ENCODE data around the gene PARD3B.

PARD3B gene

GRCh38 chr2:205357732-205358131 is 812.5 kb downstream of the PARD3B start:
- H3K27me3 ChIP-seq (ENCODE audit: control insufficient read depth, insufficient read depth, low read length) = no peaks in the 10 kb centered on the region
- H3K4me3 ChIP-seq (ENCODE audit: low read length) = no peak overlapping the region
- H3K9me3 ChIP-seq (ENCODE audit: control insufficient read depth, low read length) = no peaks in the 10 kb centered on the region
- no peaks in the 10 kb centered on the region for H3K36me3 ChIP-seq (ENCODE audit: control insufficient read depth, insufficient read depth, low read length)
- no peaks in the 10 kb centered on the region for H3K4me1 ChIP-seq (ENCODE audit: control insufficient read depth, insufficient read depth, low read length)
- no peak overlapping the region for H3K9ac ChIP-seq (ENCODE audit: low read length)

DNA sequence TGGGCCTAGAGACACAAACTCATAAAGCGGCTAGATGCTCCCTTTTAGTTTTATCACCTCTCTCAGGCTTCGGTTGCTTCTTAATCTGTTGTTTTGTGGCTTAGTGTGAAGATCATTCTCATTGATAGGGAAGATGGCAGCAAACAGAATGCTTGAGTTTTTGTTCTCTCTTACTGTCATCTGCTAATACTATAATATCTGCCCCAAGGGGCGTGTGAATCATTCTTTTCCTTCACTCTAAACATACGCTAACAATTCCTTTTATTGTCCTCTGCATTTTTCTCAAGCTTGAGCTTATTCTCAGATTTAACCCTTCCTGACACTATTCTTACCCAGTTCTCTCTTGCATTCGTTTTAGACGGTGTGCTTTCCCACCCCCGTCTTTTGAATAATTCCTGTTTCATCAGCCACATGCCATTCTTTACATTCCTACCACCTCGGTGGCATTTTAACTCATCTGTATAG is 813.1 kb downstream of the PARD3B start:
- Histone ChIP-seq H3K9me3 (ENCODE audit: control insufficient read depth, low read length) (no peaks in the 10 kb centered on the region), H3K4me3 (ENCODE audit: low read length) (no peak overlapping the region), H3K36me3 (ENCODE audit: control insufficient read depth, insufficient read depth, low read length) (no peaks in the 10 kb centered on the region), H3K4me1 (ENCODE audit: control insufficient read depth, insufficient read depth, low read length) (no peaks in the 10 kb centered on the region), H3K9ac (ENCODE audit: low read length) (no peak overlapping the region), H3K27me3 (ENCODE audit: control insufficient read depth, insufficient read depth, low read length) (no peaks in the 10 kb centered on the region)

- no peaks in the 10 kb centered on the region for H3K27me3 ChIP-seq (ENCODE audit: control insufficient read depth, insufficient read depth, low read length)
Measured at GRCh38 chr2:205361272-205361671, 816.0 kb downstream of the PARD3B start.

DNA sequence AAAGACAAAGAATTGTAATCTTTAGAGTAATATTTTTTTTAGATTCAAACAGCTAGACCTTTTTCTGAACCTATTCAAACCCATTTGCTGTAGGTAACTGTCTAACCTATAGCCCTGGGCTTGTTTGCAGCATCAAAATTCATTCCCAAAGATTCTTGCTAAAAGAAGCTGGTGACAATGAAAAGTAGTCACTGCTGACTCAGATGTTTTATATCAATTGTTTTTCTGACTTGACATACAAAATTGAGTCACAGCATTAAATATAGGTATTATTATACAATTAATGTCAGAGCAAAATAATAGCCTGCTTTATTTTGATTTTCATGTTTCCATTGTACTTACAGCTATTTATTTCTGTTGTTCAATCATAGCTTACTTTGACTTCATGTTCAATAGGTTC is 816.7 kb downstream of the PARD3B start:
- H3K27me3 ChIP-seq (ENCODE audit: control insufficient read depth, insufficient read depth, low read length) = no peaks in the 10 kb centered on the region
- H3K9ac ChIP-seq (ENCODE audit: low read length) = no peak overlapping the region
- H3K4me3 ChIP-seq (ENCODE audit: low read length) = no peak overlapping the region
- H3K4me1 ChIP-seq (ENCODE audit: control insufficient read depth, insufficient read depth, low read length) = no peaks in the 10 kb centered on the region
- no peaks in the 10 kb centered on the region for H3K36me3 ChIP-seq (ENCODE audit: control insufficient read depth, insufficient read depth, low read length)
- H3K9me3 ChIP-seq (ENCODE audit: control insufficient read depth, low read length) = no peaks in the 10 kb centered on the region

More at GRCh38 chr2:205361272-205361671, 816.0 kb downstream of the PARD3B start:
- H3K9ac ChIP-seq (ENCODE audit: low read length) = no peak overlapping the region
- no peaks in the 10 kb centered on the region for H3K36me3 ChIP-seq (ENCODE audit: control insufficient read depth, insufficient read depth, low read length)
- no peak overlapping the region for H3K4me3 ChIP-seq (ENCODE audit: low read length)
- H3K9me3 ChIP-seq (ENCODE audit: control insufficient read depth, low read length) = no peaks in the 10 kb centered on the region
- no peaks in the 10 kb centered on the region for H3K4me1 ChIP-seq (ENCODE audit: control insufficient read depth, insufficient read depth, low read length)

DNA sequence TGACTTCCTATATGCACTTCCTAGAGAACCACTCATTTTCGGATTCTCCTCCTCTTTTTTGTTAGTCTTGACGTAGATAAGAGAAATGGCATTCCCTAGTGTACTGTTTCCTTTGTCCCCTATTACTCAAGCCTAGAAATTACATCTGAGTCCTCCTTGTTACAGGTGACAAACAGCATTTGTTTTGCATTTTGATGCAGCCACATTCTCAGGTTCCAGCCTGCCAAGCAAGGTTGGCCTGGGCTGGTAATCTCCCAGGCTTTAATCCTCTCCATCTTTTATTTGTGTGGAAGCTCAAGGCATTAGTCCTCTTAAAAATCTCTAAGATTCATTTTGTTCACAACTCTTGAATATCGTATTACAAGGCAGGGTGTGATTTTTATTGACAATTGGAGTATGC is 819.0 kb downstream of the PARD3B start:
- no peaks in the 10 kb centered on the region for H3K36me3 ChIP-seq (ENCODE audit: control insufficient read depth, insufficient read depth, low read length)
- H3K4me3 ChIP-seq (ENCODE audit: low read length) = no peak overlapping the region
- H3K27me3 ChIP-seq (ENCODE audit: control insufficient read depth, insufficient read depth, low read length) = no peaks in the 10 kb centered on the region
- no peaks in the 10 kb centered on the region for H3K4me1 ChIP-seq (ENCODE audit: control insufficient read depth, insufficient read depth, low read length)
- no peaks in the 10 kb centered on the region for H3K9me3 ChIP-seq (ENCODE audit: control insufficient read depth, low read length)
- H3K9ac ChIP-seq (ENCODE audit: low read length) = no peak overlapping the region

GRCh38 chr2:205366336-205367060 is 821.2 kb downstream of the PARD3B start:
- no peaks in the 10 kb centered on the region for H3K9me3 ChIP-seq (ENCODE audit: control insufficient read depth, low read length)
- no peaks in the 10 kb centered on the region for H3K27me3 ChIP-seq (ENCODE audit: control insufficient read depth, insufficient read depth, low read length)
- no peaks in the 10 kb centered on the region for H3K4me1 ChIP-seq (ENCODE audit: control insufficient read depth, insufficient read depth, low read length)
- H3K36me3 ChIP-seq (ENCODE audit: control insufficient read depth, insufficient read depth, low read length) = no peaks in the 10 kb centered on the region
- H3K9ac ChIP-seq (ENCODE audit: low read length) = no peak overlapping the region
- no peak overlapping the region for H3K4me3 ChIP-seq (ENCODE audit: low read length)

DNA sequence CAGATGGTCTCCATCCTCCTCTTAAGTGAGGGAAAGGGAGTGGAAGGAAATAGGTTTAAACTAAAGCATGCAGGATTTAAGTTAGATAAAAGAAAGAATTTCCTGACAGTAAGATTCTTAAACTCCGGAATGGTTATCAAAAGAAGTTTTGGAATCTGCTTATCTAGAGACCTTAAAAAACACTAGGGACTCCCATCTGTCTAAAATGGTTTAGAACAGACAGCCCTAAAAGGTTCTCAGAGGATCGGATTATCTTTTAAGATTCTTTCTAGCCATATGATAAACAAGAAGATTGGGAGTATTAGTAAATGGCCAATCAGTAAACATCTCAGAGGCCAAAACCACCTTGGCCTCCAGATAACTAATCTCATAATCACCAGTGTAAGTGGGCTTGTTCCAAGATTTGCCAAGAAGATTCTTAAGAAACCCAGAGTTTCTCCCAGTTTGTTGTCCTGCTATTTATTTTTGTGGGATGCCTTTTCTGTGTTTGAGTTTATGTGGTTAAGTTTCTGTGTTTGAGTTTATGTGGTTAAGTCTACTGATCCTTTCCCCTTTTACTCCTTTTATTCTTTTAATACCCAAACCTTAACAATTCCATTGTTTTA is 822.2 kb downstream of the PARD3B start:
- no peaks in the 10 kb centered on the region for H3K9me3 ChIP-seq (ENCODE audit: control insufficient read depth, low read length)
- no peak overlapping the region for H3K9ac ChIP-seq (ENCODE audit: low read length)
- H3K4me1 ChIP-seq (ENCODE audit: control insufficient read depth, insufficient read depth, low read length) = no peaks in the 10 kb centered on the region
- no peak overlapping the region for H3K4me3 ChIP-seq (ENCODE audit: low read length)
- no peaks in the 10 kb centered on the region for H3K36me3 ChIP-seq (ENCODE audit: control insufficient read depth, insufficient read depth, low read length)
- H3K27me3 ChIP-seq (ENCODE audit: control insufficient read depth, insufficient read depth, low read length) = no peaks in the 10 kb centered on the region

DNA sequence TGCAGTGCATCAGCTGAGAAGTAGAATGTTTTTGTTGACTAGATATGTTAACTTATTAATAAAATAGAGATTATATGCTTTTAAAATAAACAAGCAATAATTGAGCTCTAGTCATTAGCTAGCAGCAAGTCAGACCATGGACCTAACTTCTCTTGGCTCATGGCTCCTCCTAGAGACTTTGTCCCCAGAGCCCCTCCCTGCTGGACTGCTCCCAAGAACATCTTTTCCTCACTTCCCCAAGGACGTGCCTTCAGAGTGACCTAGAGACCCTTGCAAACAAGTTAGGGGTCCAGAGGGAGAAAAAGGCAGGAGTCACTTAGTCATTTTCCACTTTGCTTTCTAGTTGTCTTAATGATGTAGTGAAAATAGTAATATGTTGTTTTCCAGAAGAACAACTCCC is 824.5 kb downstream of the PARD3B start:
- Histone ChIP-seq H3K9ac (ENCODE audit: low read length) (no peak overlapping the region), H3K27me3 (ENCODE audit: control insufficient read depth, insufficient read depth, low read length) (no peaks in the 10 kb centered on the region), H3K4me1 (ENCODE audit: control insufficient read depth, insufficient read depth, low read length) (no peaks in the 10 kb centered on the region), H3K36me3 (ENCODE audit: control insufficient read depth, insufficient read depth, low read length) (no peaks in the 10 kb centered on the region), H3K9me3 (ENCODE audit: control insufficient read depth, low read length) (no peaks in the 10 kb centered on the region), H3K4me3 (ENCODE audit: low read length) (no peak overlapping the region)

GRCh38 chr2:205370726-205371125 is 825.5 kb downstream of the PARD3B start:
- H3K4me1 ChIP-seq (ENCODE audit: control insufficient read depth, insufficient read depth, low read length) = no peaks in the 10 kb centered on the region
- H3K4me3 ChIP-seq (ENCODE audit: low read length) = no peak overlapping the region
- H3K36me3 ChIP-seq (ENCODE audit: control insufficient read depth, insufficient read depth, low read length) = no peaks in the 10 kb centered on the region
- H3K9me3 ChIP-seq (ENCODE audit: control insufficient read depth, low read length) = no peaks in the 10 kb centered on the region
- H3K27me3 ChIP-seq (ENCODE audit: control insufficient read depth, insufficient read depth, low read length) = no peaks in the 10 kb centered on the region
- no peak overlapping the region for H3K9ac ChIP-seq (ENCODE audit: low read length)

DNA sequence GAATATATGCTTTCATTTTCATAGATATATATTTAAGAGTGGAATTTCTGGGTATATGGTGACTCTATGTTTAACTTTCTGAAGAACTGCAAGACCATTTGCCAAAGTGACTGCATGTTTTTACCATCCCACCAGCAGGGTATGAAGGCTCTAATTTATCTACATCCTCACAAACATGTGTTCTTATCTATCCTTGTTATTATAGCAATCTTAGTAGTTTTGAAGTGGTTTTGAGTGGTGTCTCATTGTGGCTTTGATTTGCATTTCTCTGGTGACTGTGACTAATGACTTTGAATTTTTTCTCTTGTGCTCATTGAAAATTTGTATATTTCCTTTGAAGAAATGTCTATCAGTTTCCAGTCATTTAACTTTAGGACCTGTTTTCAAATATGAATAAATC is 826.9 kb downstream of the PARD3B start:
- Histone ChIP-seq H3K9me3 (ENCODE audit: control insufficient read depth, low read length) (no peaks in the 10 kb centered on the region), H3K4me1 (ENCODE audit: control insufficient read depth, insufficient read depth, low read length) (no peaks in the 10 kb centered on the region), H3K36me3 (ENCODE audit: control insufficient read depth, insufficient read depth, low read length) (no peaks in the 10 kb centered on the region), H3K27me3 (ENCODE audit: control insufficient read depth, insufficient read depth, low read length) (no peaks in the 10 kb centered on the region), H3K9ac (ENCODE audit: low read length) (no peak overlapping the region), H3K4me3 (ENCODE audit: low read length) (no peak overlapping the region)

DNA sequence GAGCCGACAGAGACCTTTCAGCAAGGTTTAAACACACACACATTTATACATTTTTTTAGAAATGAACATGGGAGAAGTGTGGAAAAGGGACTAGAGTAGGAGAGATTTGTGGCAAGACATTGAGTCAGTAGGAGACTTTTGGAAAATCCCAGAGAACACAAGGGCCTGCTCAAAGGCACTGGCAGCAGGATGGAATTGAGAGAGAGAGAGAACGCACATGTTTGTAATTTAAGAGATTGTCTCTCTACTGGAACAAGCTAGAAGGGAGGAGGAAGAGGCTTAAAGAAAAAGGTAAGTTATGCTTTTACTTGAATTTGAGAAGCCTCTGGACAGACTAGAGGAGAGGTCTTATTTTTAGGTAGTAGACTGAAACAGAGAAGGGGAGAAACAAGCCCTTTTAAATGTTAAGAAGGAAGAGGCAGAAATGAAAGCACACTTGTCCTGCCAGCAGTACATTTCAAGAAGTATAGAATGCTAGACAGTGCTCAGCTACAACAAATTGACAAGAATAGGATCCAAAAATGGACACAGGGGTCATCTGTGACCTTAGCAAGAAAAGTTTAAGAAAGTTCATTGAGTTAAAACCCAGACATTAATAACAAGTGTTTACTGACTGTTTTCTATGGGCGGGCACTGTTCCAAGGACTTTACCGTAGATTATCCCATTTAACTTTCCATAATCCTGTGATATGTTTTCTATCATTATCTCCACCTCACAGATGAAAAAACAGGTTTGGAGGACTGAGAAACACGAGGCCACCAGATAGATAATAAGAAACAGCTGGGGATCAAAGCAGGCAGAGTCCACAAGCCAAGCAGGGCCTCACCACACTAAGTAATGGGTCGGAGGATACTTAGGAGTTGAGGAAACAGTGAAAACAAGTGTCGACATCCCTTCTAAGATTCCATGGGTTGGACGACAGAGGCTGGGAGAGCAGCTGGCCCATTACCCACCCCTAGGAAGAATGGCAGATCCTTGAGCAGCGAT is 830.5 kb downstream of the PARD3B start:
- no peaks in the 10 kb centered on the region for H3K27me3 ChIP-seq (ENCODE audit: control insufficient read depth, insufficient read depth, low read length)
- no peaks in the 10 kb centered on the region for H3K9me3 ChIP-seq (ENCODE audit: control insufficient read depth, low read length)
- no peak overlapping the region for H3K4me3 ChIP-seq (ENCODE audit: low read length)
- no peaks in the 10 kb centered on the region for H3K4me1 ChIP-seq (ENCODE audit: control insufficient read depth, insufficient read depth, low read length)
- no peaks in the 10 kb centered on the region for H3K36me3 ChIP-seq (ENCODE audit: control insufficient read depth, insufficient read depth, low read length)
- H3K9ac ChIP-seq (ENCODE audit: low read length) = no peak overlapping the region

DNA sequence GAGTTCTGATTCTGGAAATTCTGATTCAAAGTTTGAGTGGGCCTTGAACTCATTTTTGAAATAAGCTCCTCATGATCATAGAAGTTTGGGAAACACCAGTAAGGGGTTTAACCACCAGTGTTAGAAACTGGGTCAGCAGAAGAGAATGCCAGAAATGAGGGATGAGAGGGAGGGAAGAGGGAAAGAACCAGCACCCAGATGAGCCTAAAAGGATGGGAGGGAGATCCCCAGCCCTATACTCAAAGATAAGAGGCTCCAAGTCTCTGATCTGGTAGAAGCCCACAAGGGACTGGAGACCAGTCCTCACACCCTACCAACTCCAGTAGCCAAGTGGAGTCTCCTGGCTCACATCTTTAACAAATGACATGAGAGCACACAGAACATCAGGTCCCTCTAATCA is 832.0 kb downstream of the PARD3B start:
- H3K4me1 ChIP-seq (ENCODE audit: control insufficient read depth, insufficient read depth, low read length) = no peaks in the 10 kb centered on the region
- no peak overlapping the region for H3K9ac ChIP-seq (ENCODE audit: low read length)
- no peaks in the 10 kb centered on the region for H3K27me3 ChIP-seq (ENCODE audit: control insufficient read depth, insufficient read depth, low read length)
- H3K36me3 ChIP-seq (ENCODE audit: control insufficient read depth, insufficient read depth, low read length) = no peaks in the 10 kb centered on the region
- H3K4me3 ChIP-seq (ENCODE audit: low read length) = no peak overlapping the region
- no peaks in the 10 kb centered on the region for H3K9me3 ChIP-seq (ENCODE audit: control insufficient read depth, low read length)

Measured in mucosa of stomach (tissue), 1 donor.